NB4 (cell line): Measurements from ENCODE around the gene ZMYND19.
"Not testable (repeated sequence)": the region's sequence is repeated elsewhere in the genome, so short reads cannot be mapped to it uniquely, and the experiment has no call there.

Source experiments
- POLR2A ChIP-seq: IDR thresholded peaks from 2 replicates; pipeline ENCODE4 v1.6.1; 2011; ENCODE audit warnings: mild to moderate bottlenecking; ENCODE audit not compliant: insufficient read length; ENCODE audit errors: extremely low read depth
- TF ChIP-seq, protein P1 (sequence below): IDR thresholded peaks from one replicate; pipeline ENCODE4 v1.5.1; 2012; ENCODE audit warnings: low read depth, low read length

DNA sequence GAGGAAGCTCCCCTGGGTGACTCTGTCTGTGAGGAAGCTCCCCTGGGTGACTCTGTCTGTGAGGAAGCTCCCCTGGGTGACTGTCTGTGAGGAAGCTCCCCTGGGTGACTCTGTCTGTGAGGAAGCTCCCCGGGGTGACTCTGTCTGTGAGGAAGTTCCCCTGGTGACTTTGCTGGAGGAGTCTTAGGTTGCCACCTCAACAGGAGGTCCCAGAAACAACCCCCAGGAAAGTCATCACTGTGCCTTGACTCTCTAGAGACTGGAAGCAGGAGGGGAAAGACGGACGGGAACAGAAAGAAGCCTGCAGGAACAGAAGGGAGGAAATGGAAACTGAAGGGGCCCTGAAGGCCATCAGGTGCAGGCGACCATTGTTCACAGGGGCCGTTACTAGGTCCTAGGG lies 21.9 kb downstream of the ZMYND19 start:
- TF ChIP-seq, protein P1, sequence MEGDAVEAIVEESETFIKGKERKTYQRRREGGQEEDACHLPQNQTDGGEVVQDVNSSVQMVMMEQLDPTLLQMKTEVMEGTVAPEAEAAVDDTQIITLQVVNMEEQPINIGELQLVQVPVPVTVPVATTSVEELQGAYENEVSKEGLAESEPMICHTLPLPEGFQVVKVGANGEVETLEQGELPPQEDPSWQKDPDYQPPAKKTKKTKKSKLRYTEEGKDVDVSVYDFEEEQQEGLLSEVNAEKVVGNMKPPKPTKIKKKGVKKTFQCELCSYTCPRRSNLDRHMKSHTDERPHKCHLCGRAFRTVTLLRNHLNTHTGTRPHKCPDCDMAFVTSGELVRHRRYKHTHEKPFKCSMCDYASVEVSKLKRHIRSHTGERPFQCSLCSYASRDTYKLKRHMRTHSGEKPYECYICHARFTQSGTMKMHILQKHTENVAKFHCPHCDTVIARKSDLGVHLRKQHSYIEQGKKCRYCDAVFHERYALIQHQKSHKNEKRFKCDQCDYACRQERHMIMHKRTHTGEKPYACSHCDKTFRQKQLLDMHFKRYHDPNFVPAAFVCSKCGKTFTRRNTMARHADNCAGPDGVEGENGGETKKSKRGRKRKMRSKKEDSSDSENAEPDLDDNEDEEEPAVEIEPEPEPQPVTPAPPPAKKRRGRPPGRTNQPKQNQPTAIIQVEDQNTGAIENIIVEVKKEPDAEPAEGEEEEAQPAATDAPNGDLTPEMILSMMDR = not testable (repeated sequence)
- TF ChIP-seq POLR2A = not testable (repeated sequence)
